GM21515 (cell line): Measurements from ENCODE around the gene ATAT1.
"Not testable (repeated sequence)": the region's sequence is repeated elsewhere in the genome, so short reads cannot be mapped to it uniquely, and the experiment has no call there.

Experiments
- ATAC-seq: cut with Tn5 transposase; IDR thresholded peaks from one replicate; pipeline ENCODE4 v1.9.1; 2021; ENCODE audit not compliant: unreplicated experiment

ATAT1 gene

GRCh38 chr6:30626484-30627366 lies at the start of gene ATAT1:
ATAT1 (plus strand) TSS chr6:30626874.
- ATAC-seq, result peak; percentile 76

- ATAC-seq, result no peak
Observed at GRCh38 chr6:30578051-30578450, 48.6 kb upstream of the ATAT1 start.

GRCh38 chr6:30583921-30584320 lies 42.8 kb upstream of the ATAT1 start:
- no peak for ATAC-seq

- ATAC-seq, result no peak
Observed at GRCh38 chr6:30589754-30590358, 36.8 kb upstream of the ATAT1 start.

GRCh38 chr6:30590509-30590908 lies 36.2 kb upstream of the ATAT1 start:
- ATAC-seq, result no peak

GRCh38 chr6:30591008-30591407 lies 35.7 kb upstream of the ATAT1 start:
- no peak for ATAC-seq

GRCh38 chr6:30592287-30592686 lies 34.4 kb upstream of the ATAT1 start:
- no peak for ATAC-seq

GRCh38 chr6:30597315-30598144 lies 29.1 kb upstream of the ATAT1 start:
- not testable (repeated sequence) for ATAC-seq

DNA sequence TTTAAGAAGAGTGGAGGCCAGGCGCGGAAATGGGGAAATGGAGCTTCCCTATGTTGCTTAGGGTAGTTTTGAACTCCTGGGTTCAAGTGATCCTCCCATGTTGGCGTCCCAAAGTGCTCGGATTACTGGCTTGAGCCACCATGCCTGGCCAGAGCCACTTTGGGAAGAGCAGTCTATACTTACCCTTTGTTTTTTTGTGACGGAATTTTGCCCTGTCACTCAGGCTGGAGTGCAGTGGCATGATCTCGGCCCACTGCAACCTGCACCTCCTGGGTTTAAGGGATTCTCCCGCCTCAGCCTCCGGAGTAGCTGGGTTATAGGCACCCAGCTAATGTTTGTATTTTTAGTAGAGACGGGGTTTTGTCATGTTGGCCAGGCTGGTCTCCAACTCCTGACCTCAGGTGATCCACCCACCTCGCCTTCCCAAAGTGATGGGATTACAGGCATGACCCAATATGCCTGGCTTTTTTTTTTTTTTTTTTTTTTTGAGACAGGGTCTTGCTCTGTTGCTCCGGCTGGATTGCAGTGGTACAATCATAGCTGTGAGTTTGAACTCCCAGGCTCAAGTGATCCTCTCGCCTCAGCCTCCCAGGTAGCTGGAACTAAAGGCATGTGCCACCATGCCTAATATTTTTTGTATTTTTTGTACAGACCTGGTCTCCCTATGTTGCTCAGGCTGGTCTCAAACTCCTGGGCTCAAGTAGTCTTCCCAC lies 27.6 kb upstream of the ATAT1 start:
- ATAC-seq, result no peak

DNA sequence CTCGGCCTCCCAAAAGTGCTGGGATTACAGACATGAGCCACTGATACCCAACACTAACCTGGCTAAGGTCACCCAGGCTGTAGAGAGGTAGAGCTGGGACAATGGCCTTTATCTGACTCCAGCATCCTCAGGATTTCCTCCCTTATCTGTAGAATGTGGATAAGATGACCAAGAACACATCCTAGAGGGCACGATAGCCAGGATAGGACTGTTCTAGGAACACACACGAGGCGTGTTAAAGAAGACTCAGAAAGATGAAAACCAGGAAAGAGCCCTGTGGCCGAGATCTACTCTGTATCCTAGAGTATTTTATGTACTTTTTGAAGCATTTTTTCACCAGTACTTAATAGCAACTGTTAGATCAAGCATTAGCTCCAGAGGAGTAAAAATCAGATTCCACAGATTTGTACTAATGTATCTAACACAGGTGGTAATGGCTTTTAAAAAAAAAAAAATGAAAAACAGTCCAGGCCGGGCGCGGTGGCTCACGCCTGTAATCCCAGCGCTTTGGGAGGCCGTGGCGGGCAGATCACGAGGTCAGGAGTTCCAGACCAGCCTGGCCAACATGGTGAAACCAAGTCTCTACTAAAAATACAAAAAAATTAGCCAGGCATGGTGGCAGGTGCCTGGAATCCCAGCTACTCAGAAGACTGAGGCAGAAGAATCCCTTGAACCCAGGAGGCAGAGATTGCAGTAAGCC lies 26.9 kb upstream of the ATAT1 start:
- no peak for ATAC-seq

GRCh38 chr6:30600451-30600961 lies 26.2 kb upstream of the ATAT1 start:
- no peak for ATAC-seq

DNA sequence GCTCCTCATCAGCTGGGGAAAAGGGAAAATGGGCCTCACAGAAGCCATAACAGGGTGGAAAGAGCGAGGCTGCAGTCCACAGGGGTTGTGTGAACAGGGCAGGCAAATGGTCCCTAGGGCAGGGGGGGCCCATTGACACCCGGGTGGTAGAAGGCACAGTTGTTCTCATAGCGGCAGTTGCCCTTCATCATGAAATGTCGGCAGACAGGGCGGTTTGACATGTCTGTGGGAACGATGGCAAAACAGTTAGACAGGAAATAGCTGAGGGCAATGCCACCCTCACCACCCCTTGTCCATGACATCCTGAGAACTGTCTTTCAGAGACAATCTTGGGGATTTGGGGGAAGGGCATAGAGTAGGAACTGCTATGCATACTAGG lies 25.2 kb upstream of the ATAT1 start:
- no peak for ATAC-seq

- no peak for ATAC-seq
Observed at GRCh38 chr6:30601815-30602641, 24.6 kb upstream of the ATAT1 start.

DNA sequence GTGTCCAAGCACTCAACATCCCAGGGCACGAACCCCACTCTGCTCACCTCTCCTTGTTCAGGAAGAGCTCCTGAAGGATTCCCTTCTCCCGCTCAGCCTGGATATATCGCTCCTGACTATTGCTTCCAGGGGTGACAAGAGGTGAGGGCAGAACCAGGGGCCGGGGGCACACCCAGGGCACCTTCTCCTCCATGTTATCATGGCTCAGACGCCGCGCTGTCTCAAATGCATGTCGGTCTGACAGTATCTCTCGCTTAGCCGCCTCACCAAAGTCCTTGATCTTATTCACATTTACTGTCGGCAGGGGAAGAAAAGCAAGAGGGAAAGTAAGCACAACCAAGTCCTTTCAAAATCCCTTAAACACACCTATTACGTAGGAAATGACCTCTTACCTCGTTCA lies 22.7 kb upstream of the ATAT1 start:
- ATAC-seq, result no peak

DNA sequence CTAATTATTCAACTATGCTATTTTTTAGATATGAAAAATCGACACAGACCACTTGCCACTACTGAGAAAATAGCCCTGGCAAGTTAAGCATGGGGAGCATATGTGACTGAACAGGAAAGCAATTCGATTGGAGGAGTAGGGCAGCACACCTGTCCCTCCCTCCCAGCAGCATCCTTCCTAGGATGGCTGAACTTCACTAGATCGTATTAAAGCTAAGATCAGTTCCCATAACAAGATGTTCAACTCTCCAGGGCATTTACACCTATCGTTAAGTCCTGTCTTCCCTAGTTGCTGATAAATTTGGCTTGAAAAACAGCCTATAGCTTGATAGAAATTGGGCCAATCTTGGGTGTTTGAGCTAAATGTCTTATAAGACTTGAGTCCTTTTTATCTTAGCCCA lies 16.6 kb upstream of the ATAT1 start:
- ATAC-seq, result no peak

DNA sequence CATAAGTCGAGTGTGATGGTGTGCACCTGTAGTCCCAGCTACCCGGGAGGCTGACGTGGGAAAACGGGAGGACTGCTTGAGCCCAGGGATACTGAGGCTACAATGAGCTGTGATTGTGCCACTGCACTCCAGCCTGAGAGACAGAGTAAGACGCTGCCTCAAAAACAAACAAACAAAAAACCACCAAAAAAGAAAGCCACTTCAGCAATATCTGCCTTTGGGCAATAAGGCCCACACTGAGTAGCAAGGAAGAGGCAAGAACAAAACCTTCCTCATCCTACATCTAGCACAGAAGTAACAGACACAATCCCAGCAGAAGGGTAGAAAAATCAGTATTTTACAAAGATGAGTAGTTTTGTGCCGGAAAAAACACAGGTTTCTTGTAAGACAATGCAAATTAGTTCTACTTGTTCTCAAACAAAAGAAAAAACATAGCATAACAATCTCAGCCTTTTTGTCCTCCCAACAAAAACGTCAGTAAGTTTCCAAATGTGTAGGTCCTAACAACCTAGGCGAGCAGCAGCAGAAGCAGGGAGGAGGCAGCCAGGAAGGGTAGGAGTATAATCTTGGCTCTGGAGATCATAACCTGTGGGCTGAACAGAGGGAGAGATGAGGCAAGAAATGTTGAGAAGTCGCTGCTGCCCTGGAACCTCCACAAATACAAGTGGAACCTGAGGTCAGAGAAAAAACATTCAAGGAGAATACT lies 15.4 kb upstream of the ATAT1 start:
- no peak for ATAC-seq

DNA sequence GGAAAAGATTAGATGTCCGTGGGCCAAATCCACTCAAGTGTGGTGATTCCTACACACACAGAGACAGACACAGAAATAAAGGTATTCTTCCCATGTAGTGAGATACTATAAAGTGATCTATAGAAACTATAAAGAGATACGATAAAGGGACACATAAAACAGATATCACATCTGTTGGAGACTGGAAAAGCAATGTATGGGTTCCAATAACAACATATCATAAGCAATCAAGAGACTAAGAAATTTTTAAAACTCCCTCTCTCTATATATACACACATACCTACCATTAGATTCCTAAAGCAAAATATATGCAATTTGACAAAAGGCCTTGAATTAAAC lies 14.8 kb upstream of the ATAT1 start:
- ATAC-seq, result no peak

- ATAC-seq, result no peak
Observed at GRCh38 chr6:30612213-30612612, 14.5 kb upstream of the ATAT1 start.

GRCh38 chr6:30612687-30613248 lies 13.9 kb upstream of the ATAT1 start:
- ATAC-seq, result no peak
